B cell (primary cell): ENCODE data around the gene CAPRIN1. TPM values are rescaled to one million over a fixed set of nuclear protein-coding genes. Genes with fewer than 3 reads are reported as not detected.

Source experiments
- ATAC-seq: fragments of 200-7000 bp; cut with Tn5 transposase; one replicate; pipeline ENCODE4 v1.10.0; 2021; ENCODE audit warnings: low read depth, mild to moderate bottlenecking, moderate number of reproducible peaks, moderate library complexity
- CTCF ChIA-PET: fragments of 350-600 bp; sonication (Branson Sonifier 250); formaldehyde crosslinking; loops from one replicate; lab custom pipeline; 2021; ENCODE audit warnings: antibody characterized with exemption, inconsistent platforms; lab: Charles Lee
- POLR2A ChIA-PET: fragments of 350-600 bp; sonication (Branson Sonifier 250); formaldehyde crosslinking; loops from one replicate; lab custom pipeline; 2021; ENCODE audit warnings: antibody characterized with exemption; lab: Charles Lee
- DNase-seq: peaks from one replicate; pipeline ENCODE4 v3.0.0; 2013
- H2AFZ ChIP-seq: 2 replicates; pipeline ENCODE4 v1.6.1; 2012; ENCODE audit warnings: mild to moderate bottlenecking, low read depth, low read length; ENCODE audit not compliant: insufficient read depth, poor library complexity, severe bottlenecking
- H3K27ac ChIP-seq, 2 donors: 1 replicate in 1 of 2; 2 replicates in 1 of 2; pipeline ENCODE4 v1.5.1; 2012 to 2013; ENCODE audit warnings: low read length in 2 of 2, mild to moderate bottlenecking in 2 of 2, moderate library complexity in 1 of 2
- H3K27me3 ChIP-seq, 4 experiments: fragments of 200-600 bp in 1 of 4; sonication (generic) in 1 of 4; replicated peaks in 1 of 4; 1 replicate in 2 of 4; 2 replicates in 2 of 4; pipeline versions ENCODE4 v1.6.1 to v1.7.0; 2013 to 2016; ENCODE audit warnings: low read length in 3 of 4, mild to moderate bottlenecking in 2 of 4, mixed read lengths in 1 of 4, moderate library complexity in 1 of 4; ENCODE audit not compliant: insufficient read depth in 4 of 4, control insufficient read depth in 3 of 4; ENCODE audit errors: control extremely low read depth in 1 of 4
- H3K36me3 ChIP-seq, 2 experiments: replicated peaks in 1 of 2; 1 replicate in 1 of 2; 2 replicates in 1 of 2; pipeline versions ENCODE4 v1.6.1 to v1.7.1; 2013; ENCODE audit warnings: low read length in 1 of 2; ENCODE audit not compliant: insufficient read depth in 2 of 2, control insufficient read depth in 1 of 2; ENCODE audit errors: control extremely low read depth in 1 of 2, extremely low read depth in 1 of 2
- H3K4me1 ChIP-seq, 2 donors: fragments of 200-600 bp in 1 of 2; sonication (generic) in 1 of 2; 1 replicate in 1 of 2; 2 replicates in 1 of 2; pipeline versions ENCODE4 v1.5.1 to v1.6.1; 2013 to 2017; ENCODE audit warnings: low read length in 2 of 2; ENCODE audit not compliant: control insufficient read depth in 2 of 2, insufficient read depth in 2 of 2
- H3K4me2 ChIP-seq: replicated peaks from 2 replicates; pipeline ENCODE3; 2012; ENCODE audit warnings: mild to moderate bottlenecking, low read depth, low read length; ENCODE audit not compliant: poor library complexity, severe bottlenecking
- H3K4me3 ChIP-seq, 5 experiments: fragments of 200-600 bp in 1 of 5; sonication (generic) in 1 of 5; 1 replicate in 3 of 5; 2 replicates in 2 of 5; pipeline versions ENCODE4 v1.5.1 to v1.7.0; 2011 to 2016; ENCODE audit warnings: low read length in 4 of 5, mild to moderate bottlenecking in 4 of 5, low read depth in 2 of 5, control low read depth in 1 of 5, moderate library complexity in 1 of 5; ENCODE audit not compliant: insufficient read depth in 1 of 5; ENCODE audit errors: control extremely low read depth in 1 of 5, extremely low read depth in 1 of 5
- H3K79me2 ChIP-seq: fragments of 200-600 bp; sonication (generic); one replicate; pipeline ENCODE4 v1.6.0; 2016; ENCODE audit warnings: low read length; ENCODE audit not compliant: control insufficient read depth, insufficient read depth
- H3K9ac ChIP-seq: fragments of 200-600 bp; sonication (generic); 2 replicates; pipeline ENCODE4 v1.6.1; 2017; ENCODE audit warnings: mild to moderate bottlenecking, low read length, moderate library complexity
- H3K9me3 ChIP-seq, 3 donors: one replicate each; pipeline versions ENCODE4 v1.6.1 to v1.7.1; 2013; ENCODE audit warnings: low read length in 2 of 3; ENCODE audit not compliant: control insufficient read depth in 2 of 3, insufficient read depth in 1 of 3; ENCODE audit errors: control extremely low read depth in 1 of 3
- H4K20me1 ChIP-seq: 2 replicates; pipeline ENCODE4 v1.6.0; 2012; ENCODE audit warnings: mild to moderate bottlenecking, low read length; ENCODE audit not compliant: insufficient read depth, control insufficient read depth, poor library complexity, severe bottlenecking
- H3K27ac Mint-ChIP-seq: one replicate; pipeline ENCODE4 v1.8.0; 2021; ENCODE audit warnings: mixed read lengths
- H3K27me3 Mint-ChIP-seq: one replicate; pipeline ENCODE4 v1.8.0; 2021; ENCODE audit warnings: mixed read lengths
- H3K4me1 Mint-ChIP-seq: one replicate; pipeline ENCODE4 v1.8.0; 2021; ENCODE audit warnings: mixed read lengths
- H3K4me3 Mint-ChIP-seq: one replicate; pipeline ENCODE4 v1.8.0; 2021; ENCODE audit warnings: mixed read lengths
- H3K9me3 Mint-ChIP-seq: one replicate; pipeline ENCODE4 v1.8.0; 2022; ENCODE audit warnings: mixed read lengths; ENCODE audit not compliant: insufficient read depth
- CTCF ChIP-seq: fragments of 200-600 bp; IDR thresholded peaks from one replicate; pipeline ENCODE4 v1.8.0; 2022; ENCODE audit warnings: antibody characterized with exemption, mild to moderate bottlenecking
- EZH2 ChIP-seq: IDR thresholded peaks from 2 replicates; pipeline ENCODE4 v1.6.1; 2012; ENCODE audit warnings: borderline replicate concordance, low read depth, mild to moderate bottlenecking, moderate library complexity, low read length; ENCODE audit not compliant: insufficient read depth, poor library complexity, severe bottlenecking
- WGBS: methylation state at CpG from one replicate; pipeline ENCODE4 v1.1.5; 2013; ENCODE audit warnings: missing lambda C conversion rate; ENCODE audit not compliant: insufficient coverage; 5-methylcytosine and 5-hydroxymethylcytosine counted together
- intact Hi-C: fragments of 100-400 bp; cut with micrococcal nuclease; formaldehyde crosslinking; loops from one replicate; pipeline ENCODE4 v1.10.0; 2022
- polyA plus RNA-seq: library from polyadenylated mRNA; depleted of rRNA; stranded (reverse); fragments of >200 nt; gene quantifications from 2 replicates; pipeline ENCODE4 v1.2.3, GENCODE V29; 2012
- total RNA-seq, 2 donors: library from RNA; stranded (reverse); fragments of 120-200 nt in 1 of 2; gene quantifications; 1 replicate in 1 of 2; 2 replicates in 1 of 2; pipeline versions ENCODE4 v1.2.3 to v1.2.4, GENCODE V29; 2013 to 2022

The CAPRIN1 gene
- total and polyA plus RNA-seq, 2 donors (not counting 1 experiment from before 2014, with no cell fraction given): 31.7 to 133 TPM

GRCh38 chr11:34135439-34135838 lies 83.9 kb downstream of the CAPRIN1 start:
- Histone ChIP-seq H3K4me3 (no peak overlapping the region), H3K9ac (no peak overlapping the region), H2AFZ (no peak overlapping the region), H3K27me3 (no peaks in the 10 kb centered on the region), H3K27ac (no peak overlapping the region), H3K79me2 (no peaks in the 10 kb centered on the region), H3K36me3 (peaks cover 4 to 85% of the 10 kb centered on the region in 2 experiments), H3K4me2 (no peak overlapping the region), H3K9me3 (no peaks in the 10 kb centered on the region), H3K4me1 (no peaks in the 10 kb centered on the region), H4K20me1 (no peaks in the 10 kb centered on the region)
- H3K27me3 Mint-ChIP-seq: no peaks in the 10 kb centered on the region
- no peak overlapping the region for H3K27ac Mint-ChIP-seq
- H3K4me3 Mint-ChIP-seq: no peak overlapping the region
- POLR2A ChIA-PET: no interaction called here
- ATAC-seq (no peak), DNase-seq (no peak)
- no peaks in the 10 kb centered on the region for H3K9me3 Mint-ChIP-seq
- intact Hi-C loops: no loop called here
- no peaks in the 10 kb centered on the region for H3K4me1 Mint-ChIP-seq
- TF ChIP-seq EZH2: no peak
- TF ChIP-seq CTCF: no peak
- CTCF ChIA-PET: interaction anchor here (1.4 kb wide), 1 partner anchor 357 kb away, joined by 3 read pairs; no protein-coding TSS in a partner anchor
- whole genome bisulfite sequencing: 93% methylated on average over 2 of the region's 3 CpGs

GRCh38 chr11:34136420-34136819 lies 84.9 kb downstream of the CAPRIN1 start:
- ChIA-PET POLR2A (no interaction called here), CTCF (no interaction called here)
- intact Hi-C loops: no loop called here
- H3K79me2 ChIP-seq: no peaks in the 10 kb centered on the region
- H3K27me3 ChIP-seq: no peaks in the 10 kb centered on the region
- TF ChIP-seq CTCF (no peak), EZH2 (no peak)
- Mint-ChIP-seq H3K4me3 (no peak overlapping the region), H3K4me1 (no peaks in the 10 kb centered on the region), H3K27me3 (no peaks in the 10 kb centered on the region), H3K9me3 (no peaks in the 10 kb centered on the region), H3K27ac (no peak overlapping the region)
- DNase-seq: no peak
- H3K36me3 ChIP-seq: peaks cover 4 to 85% of the 10 kb centered on the region in 2 experiments
- H3K27ac ChIP-seq: no peak overlapping the region
- no peaks in the 10 kb centered on the region for H3K9me3 ChIP-seq
- H3K4me3 ChIP-seq: no peak overlapping the region
- no peak for ATAC-seq
- H2AFZ ChIP-seq: no peak overlapping the region
- 100% methylated on average over 5 of the region's 8 CpGs for WGBS
- H3K9ac ChIP-seq: no peak overlapping the region
- no peaks in the 10 kb centered on the region for H4K20me1 ChIP-seq
- no peak overlapping the region for H3K4me2 ChIP-seq
- H3K4me1 ChIP-seq: no peaks in the 10 kb centered on the region
